Gastrocnemius medialis (tissue), 4 donors: ENCODE data around the gene RXRA. TPM values are rescaled to one million over a fixed set of nuclear protein-coding genes. Genes with fewer than 3 reads are reported as not detected.

Source experiments
- ATAC-seq, 2 donors: fragments of 150-250 bp; one replicate each; pipeline ENCODE4 v1.9.1; 2016
- DNase-seq, 2 donors: peaks; one replicate each; pipeline ENCODE4 v3.0.0-alpha.2; 2019
- H3K27ac ChIP-seq, 4 donors: fragments of 200-600 bp; sonication (generic); 1 replicate in 1 of 4; 2 replicates in 3 of 4; pipeline ENCODE4 v1.5.1; 2016 to 2018; ENCODE audit warnings: mild to moderate bottlenecking in 2 of 4, moderate library complexity in 1 of 4
- H3K27me3 ChIP-seq, 3 donors: fragments of 200-600 bp; sonication (generic) in 2 of 3; 1 replicate in 1 of 3; 2 replicates in 2 of 3; pipeline versions ENCODE4 v1.5.1 to v1.6.0; 2016 to 2019; ENCODE audit warnings: mild to moderate bottlenecking in 1 of 3, moderate library complexity in 1 of 3
- H3K36me3 ChIP-seq, 2 donors: fragments of 200-600 bp; sonication (generic) in 1 of 2; one replicate each; pipeline ENCODE4 v1.5.1; 2017 to 2018
- H3K4me1 ChIP-seq, 2 donors: fragments of 200-600 bp; sonication (generic) in 1 of 2; one replicate each; pipeline ENCODE4 v1.5.1; 2016 to 2017; ENCODE audit warnings: mild to moderate bottlenecking in 2 of 2
- H3K4me3 ChIP-seq, 4 donors: fragments of 200-600 bp; sonication (generic) in 3 of 4; 1 replicate in 1 of 4; 2 replicates in 3 of 4; pipeline ENCODE4 v1.5.1; 2016 to 2019; ENCODE audit warnings: mild to moderate bottlenecking in 2 of 4
- H3K9me3 ChIP-seq, 3 donors: fragments of 200-600 bp; sonication (generic) in 2 of 3; 1 replicate in 1 of 3; 2 replicates in 2 of 3; pipeline ENCODE4 v1.5.1; 2016 to 2019
- POLR2A ChIP-seq, 2 donors: fragments of 450-650 bp; IDR thresholded peaks; one replicate each; pipeline ENCODE4 v1.6.1; 2017; ENCODE audit warnings: antibody characterized with exemption in 2 of 2, mild to moderate bottlenecking in 2 of 2, moderate library complexity in 2 of 2
- in situ Hi-C, 4 donors: fragments of 200-750 bp; cut with MboI; loops; one replicate each; pipeline versions ENCODE4 v1.15.0 to v1.8.0; 2017; ENCODE audit warnings: low sequenced_read_pairs in 4 of 4
- intact Hi-C: fragments of 100-400 bp; cut with DNase I; formaldehyde crosslinking; loops from one replicate; pipeline ENCODE4 v1.15.1; 2023; ENCODE audit warnings: low total_unique reads
- total RNA-seq, 4 donors: library from RNA; depleted of rRNA; stranded (reverse); fragments of >200 nt; gene quantifications; one replicate each; pipeline versions ENCODE4 v1.1.0 to v1.2.3, GENCODE V29; 2016
- TF ChIP-seq, protein P1 (sequence below), 5 experiments: fragments of 450-650 bp in 3 of 5; fragments of 200-600 bp in 2 of 5; sonication (generic) in 2 of 5; IDR thresholded peaks in 4 of 5; conservative IDR thresholded peaks in 1 of 5; 1 replicate in 4 of 5; 2 replicates in 1 of 5; pipeline ENCODE4 v1.5.1; 2016 to 2019; ENCODE audit warnings: antibody characterized with exemption in 5 of 5, mild to moderate bottlenecking in 3 of 5, moderate library complexity in 3 of 5

RXRA gene
- total RNA-seq, 4 donors from 2014 or later: 70.8 to 224 (median 160) TPM

DNA sequence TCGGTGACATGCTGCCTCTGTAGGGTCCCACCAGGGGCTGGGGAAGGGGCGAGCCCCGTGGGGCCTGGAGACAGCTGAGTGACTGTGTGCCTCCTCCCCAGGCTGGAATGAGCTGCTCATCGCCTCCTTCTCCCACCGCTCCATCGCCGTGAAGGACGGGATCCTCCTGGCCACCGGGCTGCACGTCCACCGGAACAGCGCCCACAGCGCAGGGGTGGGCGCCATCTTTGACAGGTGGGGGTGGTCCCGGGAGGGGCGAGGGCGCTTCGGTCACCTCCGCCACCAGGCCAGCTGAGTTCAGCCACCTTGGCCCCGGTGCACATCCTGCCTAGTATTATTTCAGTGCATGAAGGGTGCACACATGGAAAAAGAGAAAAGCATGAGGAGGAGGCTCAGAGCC lies 102.8 kb downstream of the RXRA start:
- Histone ChIP-seq H3K4me3 (no peak overlapping the region), H3K27me3 (no peaks in the 10 kb centered on the region), H3K27ac (peak overlapping the region in 1 of 4 donors; percentile 7), H3K9me3 (no peaks in the 10 kb centered on the region), H3K4me1 (peaks cover 42 to 45% of the 10 kb centered on the region in 2 donors), H3K36me3 (peaks cover 0 to 6% of the 10 kb centered on the region in 2 donors)
- in situ Hi-C loops (loop anchor here in 1 of 4 donors (25.0 kb wide), 1 partner anchor 92 kb away; the partner anchor contains the start of gene RXRA), intact Hi-C loops (no loop called here)
- DNase-seq: no peak
- no peak for ATAC-seq
- TF ChIP-seq, protein P1, sequence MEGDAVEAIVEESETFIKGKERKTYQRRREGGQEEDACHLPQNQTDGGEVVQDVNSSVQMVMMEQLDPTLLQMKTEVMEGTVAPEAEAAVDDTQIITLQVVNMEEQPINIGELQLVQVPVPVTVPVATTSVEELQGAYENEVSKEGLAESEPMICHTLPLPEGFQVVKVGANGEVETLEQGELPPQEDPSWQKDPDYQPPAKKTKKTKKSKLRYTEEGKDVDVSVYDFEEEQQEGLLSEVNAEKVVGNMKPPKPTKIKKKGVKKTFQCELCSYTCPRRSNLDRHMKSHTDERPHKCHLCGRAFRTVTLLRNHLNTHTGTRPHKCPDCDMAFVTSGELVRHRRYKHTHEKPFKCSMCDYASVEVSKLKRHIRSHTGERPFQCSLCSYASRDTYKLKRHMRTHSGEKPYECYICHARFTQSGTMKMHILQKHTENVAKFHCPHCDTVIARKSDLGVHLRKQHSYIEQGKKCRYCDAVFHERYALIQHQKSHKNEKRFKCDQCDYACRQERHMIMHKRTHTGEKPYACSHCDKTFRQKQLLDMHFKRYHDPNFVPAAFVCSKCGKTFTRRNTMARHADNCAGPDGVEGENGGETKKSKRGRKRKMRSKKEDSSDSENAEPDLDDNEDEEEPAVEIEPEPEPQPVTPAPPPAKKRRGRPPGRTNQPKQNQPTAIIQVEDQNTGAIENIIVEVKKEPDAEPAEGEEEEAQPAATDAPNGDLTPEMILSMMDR (IDR thresholded peaks at IDR 0.05 in 4 of 5, conservative IDR thresholded peaks at IDR 0.05 in 1 of 5): no peak
- TF ChIP-seq POLR2A (IDR thresholded peaks at IDR 0.05): no peak

DNA sequence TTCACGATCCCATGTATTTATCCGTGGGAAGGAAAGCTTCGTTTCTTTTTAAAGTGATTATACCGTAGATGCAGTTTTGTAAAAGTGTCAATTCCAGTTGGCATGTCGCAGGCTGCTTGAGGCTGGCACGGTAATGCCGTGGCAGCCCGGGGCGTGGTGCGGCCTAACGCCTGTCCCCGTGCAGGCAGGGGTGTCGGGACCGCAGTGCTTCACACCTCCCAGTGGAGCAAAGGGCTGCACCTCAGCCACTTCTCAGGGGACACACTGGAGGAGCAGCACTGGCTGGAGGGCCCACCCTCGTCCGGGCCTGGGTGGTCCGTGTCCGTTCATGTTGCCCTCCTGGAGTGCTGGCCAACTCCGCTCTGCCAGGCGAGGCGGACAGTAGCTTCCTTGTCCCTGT lies 103.2 kb downstream of the RXRA start:
- in situ Hi-C loops: loop anchor here in 1 of 4 donors (25.0 kb wide), 1 partner anchor 92 kb away; the partner anchor contains the start of gene RXRA
- intact Hi-C loops: no loop called here
- peaks cover 45% of the 10 kb centered on the region in 2 donors for H3K4me1 ChIP-seq

DNA sequence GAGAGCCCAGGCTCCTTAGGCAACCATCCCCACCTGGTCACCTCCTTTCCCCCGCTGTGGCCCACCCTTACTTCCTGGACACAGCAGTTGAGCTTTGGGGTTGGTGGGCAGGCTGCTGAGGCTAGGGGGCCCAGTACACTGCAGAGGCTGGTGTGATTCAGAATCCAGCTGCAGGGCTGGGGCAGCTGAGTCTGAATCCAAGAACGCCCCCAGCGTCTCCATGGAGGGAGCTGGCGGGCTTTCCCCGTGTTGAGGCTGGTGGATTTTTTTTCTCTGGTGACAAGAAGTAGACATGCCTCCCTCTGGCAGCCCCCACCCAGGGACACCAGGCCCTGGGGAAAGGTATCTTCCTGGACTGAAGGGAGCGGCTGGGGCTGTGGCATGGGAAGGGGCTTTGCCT lies 104.8 kb downstream of the RXRA start:
- Histone ChIP-seq H3K27ac (peak overlapping the region; percentile 92 to 97 (median 94)), H3K4me1 (peaks cover 50 to 54% of the 10 kb centered on the region in 2 donors), H3K4me3 (no peak overlapping the region), H3K36me3 (peaks cover 0 to 6% of the 10 kb centered on the region in 2 donors), H3K27me3 (no peaks in the 10 kb centered on the region), H3K9me3 (no peaks in the 10 kb centered on the region)
- DNase-seq: no peak
- ATAC-seq: no peak
- TF ChIP-seq, protein P1 (IDR thresholded peaks at IDR 0.05 in 4 of 5, conservative IDR thresholded peaks at IDR 0.05 in 1 of 5): no peak
- TF ChIP-seq POLR2A (IDR thresholded peaks at IDR 0.05): no peak
- in situ Hi-C loops (loop anchor here in 1 of 4 donors (25.0 kb wide), 1 partner anchor 94 kb away; the partner anchor contains the start of gene RXRA), intact Hi-C loops (no loop called here)

More for the DNA sequence above, 103.2 kb downstream of the RXRA start:
- ATAC-seq (no peak), DNase-seq (no peak)
- H3K36me3 ChIP-seq: peaks cover 0 to 6% of the 10 kb centered on the region in 2 donors
- no peaks in the 10 kb centered on the region for H3K9me3 ChIP-seq
- H3K27ac ChIP-seq: peak overlapping the region in 2 of 4 donors; percentile 26 to 34
- no peak overlapping the region for H3K4me3 ChIP-seq
- no peak for TF ChIP-seq POLR2A (IDR thresholded peaks at IDR 0.05)
- TF ChIP-seq, protein P1 (IDR thresholded peaks at IDR 0.05 in 4 of 5, conservative IDR thresholded peaks at IDR 0.05 in 1 of 5): no peak
- H3K27me3 ChIP-seq: no peaks in the 10 kb centered on the region

DNA sequence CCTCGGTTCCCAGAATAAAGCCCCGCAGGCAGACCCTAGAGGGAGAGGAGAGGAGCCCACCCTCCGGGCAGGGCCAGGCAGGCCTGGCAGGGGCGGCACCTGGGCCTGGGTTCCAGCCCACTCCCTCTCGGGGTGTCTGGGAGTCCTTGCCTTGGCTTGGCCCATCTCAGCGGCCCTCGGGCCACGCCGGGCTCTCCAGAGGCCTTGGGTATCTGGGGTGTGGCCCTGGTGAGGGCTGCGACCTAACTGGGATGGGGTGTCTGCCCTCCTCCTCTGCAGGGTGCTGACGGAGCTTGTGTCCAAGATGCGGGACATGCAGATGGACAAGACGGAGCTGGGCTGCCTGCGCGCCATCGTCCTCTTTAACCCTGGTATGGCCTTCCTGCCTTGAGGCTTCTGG lies 105.4 kb downstream of the RXRA start:
- ATAC-seq: no peak
- Histone ChIP-seq H3K36me3 (peaks cover 0 to 6% of the 10 kb centered on the region in 2 donors), H3K9me3 (no peaks in the 10 kb centered on the region), H3K4me1 (peaks cover 55 to 60% of the 10 kb centered on the region in 2 donors), H3K27me3 (no peaks in the 10 kb centered on the region), H3K27ac (peak overlapping the region; percentile 92 to 97 (median 94)), H3K4me3 (no peak overlapping the region)
- DNase-seq: no peak
- intact Hi-C loops (no loop called here), in situ Hi-C loops (loop anchor here in 1 of 4 donors (25.0 kb wide), 1 partner anchor 94 kb away; the partner anchor contains the start of gene RXRA)
- TF ChIP-seq, protein P1 (IDR thresholded peaks at IDR 0.05 in 4 of 5, conservative IDR thresholded peaks at IDR 0.05 in 1 of 5): no peak
- no peak for TF ChIP-seq POLR2A (IDR thresholded peaks at IDR 0.05)
